A204.1 (cell line): ENCODE measurements around the gene GAK.

Experiments used
- FAIRE-seq: peaks from 2 replicates; lab custom pipeline; 2012; peaks lifted over from hg19 to GRCh38; lab: Jason Lieb, UNC

The GAK gene

DNA sequence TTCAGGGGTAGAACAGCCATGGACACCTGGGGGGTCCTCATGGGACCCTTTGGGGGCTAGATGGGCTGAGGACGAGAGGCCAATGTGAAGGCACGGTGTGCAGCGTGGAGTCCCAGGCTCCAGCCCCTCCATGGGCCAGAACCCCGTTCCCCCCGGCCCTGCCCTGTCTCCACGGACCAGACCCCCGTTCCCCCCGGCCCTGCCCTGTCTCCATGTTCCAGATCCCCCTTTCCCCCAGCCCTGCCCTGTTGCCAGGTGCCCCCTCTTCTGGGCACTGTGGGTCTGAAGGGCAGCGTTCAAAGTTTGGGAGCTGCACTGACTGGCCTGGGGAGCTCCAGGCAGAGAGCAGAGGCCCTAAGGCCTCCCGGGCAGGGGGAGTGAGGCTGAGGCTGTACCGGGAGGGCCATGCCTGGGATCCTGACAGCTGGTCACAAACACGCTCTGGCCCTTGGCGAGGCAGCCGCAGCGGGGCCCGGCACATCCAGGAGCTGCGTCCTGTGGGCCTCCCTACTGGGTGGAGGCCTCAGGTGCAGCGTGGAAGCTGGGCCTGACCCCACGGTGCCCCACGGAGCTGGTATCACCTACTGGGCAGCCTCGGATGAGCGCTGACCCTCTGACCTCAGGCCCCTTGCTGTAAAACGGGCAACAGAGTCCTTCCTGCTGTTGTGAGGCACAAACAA, 32.4 kb upstream of the GAK start:
- FAIRE-seq, result no peak

- no peak for FAIRE-seq
Observed at GRCh38 chr4:963276-964225, 31.4 kb upstream of the GAK start.

DNA sequence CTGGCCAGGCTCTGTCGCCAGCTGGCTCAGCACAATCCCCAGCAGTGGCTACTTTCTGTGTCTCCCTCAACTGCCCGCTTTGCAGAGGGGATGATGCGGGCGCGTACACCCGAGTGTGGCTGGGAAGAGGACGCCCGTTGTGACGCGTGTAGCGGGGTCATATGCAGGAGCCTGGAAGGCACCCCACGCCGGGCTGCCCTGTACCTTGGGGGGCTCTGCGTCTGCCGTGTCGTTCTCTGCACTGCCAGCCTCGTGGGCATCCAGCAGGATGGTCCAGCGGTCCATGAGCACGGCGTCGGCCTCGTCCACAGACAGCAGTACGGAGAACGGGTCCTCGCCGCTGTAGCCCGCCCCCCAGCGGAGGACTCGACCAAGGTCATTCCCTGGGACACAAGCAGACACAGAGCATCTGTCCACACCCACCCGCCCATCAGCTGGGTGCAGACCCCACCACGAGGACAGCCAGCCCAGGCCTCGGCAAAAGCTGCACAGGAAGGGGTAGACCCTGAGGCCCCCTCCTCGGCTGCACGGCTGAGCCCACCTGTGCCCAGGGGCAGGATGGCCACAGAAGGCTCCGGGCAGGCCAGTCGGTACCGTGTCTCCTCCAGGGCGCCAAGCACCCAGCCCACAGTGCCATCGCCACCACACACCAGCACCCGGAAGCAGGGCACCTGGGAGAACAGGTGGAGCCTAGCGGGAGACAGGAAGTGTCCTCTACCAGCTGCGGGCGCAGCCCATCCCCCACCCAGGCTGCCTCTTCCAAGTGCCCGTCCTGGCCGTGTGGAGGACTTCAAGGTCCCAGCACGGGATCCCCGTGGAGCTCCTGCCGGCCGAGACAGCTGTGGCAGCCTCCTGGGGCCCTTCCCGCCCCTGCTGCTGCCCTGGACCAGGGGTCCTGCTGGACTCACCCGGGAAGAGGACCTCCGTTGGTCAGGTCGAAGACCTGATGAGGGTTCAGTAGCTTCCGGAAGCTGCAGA, 30.4 kb upstream of the GAK start:
- FAIRE-seq, result no peak

DNA sequence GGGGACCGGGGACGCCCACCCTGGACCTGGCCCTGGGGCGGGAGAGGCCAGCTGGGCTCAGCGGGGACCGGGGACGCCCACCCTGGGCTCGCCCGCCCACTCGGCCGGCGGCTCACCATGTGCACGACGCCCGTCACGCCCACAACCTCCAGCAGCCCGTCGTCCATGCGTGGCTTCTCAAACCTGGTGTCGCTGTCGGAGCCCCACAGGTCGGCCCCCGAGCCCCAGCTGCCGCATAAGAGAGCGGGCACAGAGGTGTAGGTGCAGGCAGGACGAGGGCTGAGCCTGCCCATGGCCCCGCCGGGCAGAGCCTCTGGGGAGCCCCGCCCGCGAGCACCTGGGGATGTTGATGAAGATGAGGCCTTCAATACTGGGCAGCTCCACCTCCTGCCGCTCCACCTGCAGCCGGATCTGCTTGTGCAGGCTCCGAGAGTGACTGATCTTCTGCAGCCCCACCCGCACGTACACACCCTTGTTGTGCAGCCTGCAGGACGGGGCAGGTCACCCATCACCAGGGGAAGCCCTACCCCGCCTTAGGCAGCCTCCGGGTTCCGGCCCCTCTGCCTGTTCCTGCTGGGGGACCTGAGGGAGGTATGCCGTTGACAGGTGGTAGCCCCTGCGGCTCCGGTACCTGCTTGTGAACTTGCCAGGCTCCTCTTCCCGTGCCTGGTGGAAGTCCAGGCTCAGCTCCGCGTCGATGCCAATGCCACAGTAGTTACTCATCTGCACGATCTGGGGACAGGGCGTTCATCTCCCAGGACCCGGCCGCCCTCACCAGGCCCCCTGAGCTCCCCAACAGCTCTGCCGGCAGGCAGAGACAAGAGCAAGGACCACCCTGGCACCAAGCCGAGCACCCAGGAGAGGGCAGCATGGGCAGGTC, 29.5 kb upstream of the GAK start:
- FAIRE-seq, result no peak

DNA sequence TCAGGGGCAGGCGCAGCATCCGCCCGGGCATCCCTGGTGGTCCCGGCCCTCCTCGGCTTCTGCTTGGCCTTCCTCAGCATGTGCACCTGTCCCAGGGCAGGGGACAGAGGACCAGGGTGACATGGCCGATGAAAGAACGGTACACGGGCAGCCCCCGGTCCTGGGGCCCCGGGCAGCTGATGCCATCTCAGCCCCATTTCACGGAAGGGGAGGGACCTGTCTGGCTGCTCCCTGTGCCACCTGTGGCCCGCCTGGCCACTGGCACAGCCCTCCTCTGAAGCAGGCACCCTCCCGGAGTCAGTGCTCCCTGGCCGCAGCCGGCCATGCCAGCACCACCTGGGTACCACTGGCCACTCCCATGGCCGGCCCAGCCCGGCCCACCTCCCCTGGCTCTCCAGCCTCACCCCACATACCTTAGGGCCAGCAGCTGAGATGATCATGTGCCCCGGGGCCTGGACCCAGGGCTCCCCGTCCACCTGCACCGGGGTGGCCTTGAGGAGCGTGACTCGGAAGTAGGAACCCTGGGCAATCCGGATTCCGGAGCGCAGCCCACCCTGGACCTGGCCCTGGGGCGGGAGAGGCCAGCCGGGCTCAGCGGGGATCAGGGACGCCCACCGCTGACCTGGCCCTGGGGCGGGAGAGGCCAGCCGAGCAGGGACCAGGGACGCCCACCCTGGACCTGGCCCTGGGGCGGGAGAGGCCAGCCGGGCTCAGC, 28.7 kb upstream of the GAK start:
- FAIRE-seq, result no peak

GRCh38 chr4:960140-960635, 28.1 kb upstream of the GAK start:
- FAIRE-seq, result no peak

DNA sequence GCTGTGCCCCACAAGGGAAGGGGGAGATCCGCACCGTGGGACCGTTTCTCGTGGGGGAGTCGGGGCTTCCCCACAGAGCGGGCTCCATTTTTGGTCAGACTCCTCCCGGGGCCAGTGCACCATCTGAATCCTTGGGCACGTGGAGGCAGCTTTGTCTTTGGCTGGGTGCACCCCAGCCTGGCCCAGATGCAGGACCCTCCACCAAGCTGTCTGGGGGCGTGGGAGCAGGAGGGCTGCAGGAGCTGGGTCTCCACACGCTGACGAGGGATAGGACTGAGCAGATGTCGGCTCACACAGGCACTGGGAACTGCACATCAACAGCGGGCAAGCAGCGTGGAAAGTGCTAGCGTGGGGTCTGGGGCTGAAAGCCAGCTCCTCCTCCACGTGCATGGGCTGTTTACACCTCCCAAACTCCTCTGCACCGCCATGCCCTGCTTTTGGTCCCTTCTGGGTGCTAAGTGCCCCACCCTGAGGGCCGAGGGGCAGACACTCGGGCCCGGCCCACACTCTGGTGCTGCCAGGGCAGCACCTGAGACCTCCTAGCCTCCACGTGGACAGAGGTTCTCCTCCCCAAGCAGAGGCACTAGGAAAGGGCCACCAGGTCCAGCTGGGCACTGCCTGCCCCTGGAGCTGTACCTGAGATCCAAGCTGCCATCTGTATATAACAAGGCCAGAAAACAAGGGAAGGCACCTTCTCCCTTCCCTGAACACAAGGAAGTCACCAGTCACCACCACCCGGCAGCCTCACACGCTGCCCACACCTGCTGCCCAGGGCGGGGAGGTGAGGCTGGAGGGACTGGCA, 27.4 kb upstream of the GAK start:
- no peak for FAIRE-seq

DNA sequence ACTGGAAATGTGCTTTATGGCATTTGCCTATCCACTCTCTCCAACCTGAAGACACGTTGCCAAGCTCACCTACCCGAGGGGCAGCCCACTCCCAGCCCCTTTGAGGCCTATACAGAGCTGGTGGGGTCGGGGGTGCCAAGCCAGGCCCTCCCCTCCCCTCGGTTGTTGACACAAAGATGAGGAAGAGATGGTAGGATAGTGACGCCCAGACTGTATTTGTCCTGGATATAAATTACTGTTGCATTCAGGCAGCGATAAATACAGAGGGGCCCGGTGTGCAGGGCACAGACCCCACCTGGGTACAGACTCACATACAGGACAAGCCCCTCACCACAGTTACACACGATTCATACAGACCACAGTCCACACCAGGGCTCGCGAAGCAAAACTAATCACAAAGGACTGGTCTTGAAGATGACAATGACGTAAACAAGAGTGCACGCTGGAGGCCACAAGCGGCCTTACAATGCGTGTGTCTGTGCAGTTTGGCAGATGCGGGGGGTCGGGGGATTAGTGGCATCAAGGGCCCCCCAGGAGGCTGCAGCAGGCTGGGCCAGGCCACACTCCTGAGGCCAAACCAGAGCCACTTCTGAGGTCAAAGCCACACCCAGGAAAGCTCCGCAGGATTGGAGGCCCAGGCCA, 26.7 kb upstream of the GAK start:
- FAIRE-seq, result no peak

GRCh38 chr4:958314-958665, 26.2 kb upstream of the GAK start:
- FAIRE-seq, result no peak

DNA sequence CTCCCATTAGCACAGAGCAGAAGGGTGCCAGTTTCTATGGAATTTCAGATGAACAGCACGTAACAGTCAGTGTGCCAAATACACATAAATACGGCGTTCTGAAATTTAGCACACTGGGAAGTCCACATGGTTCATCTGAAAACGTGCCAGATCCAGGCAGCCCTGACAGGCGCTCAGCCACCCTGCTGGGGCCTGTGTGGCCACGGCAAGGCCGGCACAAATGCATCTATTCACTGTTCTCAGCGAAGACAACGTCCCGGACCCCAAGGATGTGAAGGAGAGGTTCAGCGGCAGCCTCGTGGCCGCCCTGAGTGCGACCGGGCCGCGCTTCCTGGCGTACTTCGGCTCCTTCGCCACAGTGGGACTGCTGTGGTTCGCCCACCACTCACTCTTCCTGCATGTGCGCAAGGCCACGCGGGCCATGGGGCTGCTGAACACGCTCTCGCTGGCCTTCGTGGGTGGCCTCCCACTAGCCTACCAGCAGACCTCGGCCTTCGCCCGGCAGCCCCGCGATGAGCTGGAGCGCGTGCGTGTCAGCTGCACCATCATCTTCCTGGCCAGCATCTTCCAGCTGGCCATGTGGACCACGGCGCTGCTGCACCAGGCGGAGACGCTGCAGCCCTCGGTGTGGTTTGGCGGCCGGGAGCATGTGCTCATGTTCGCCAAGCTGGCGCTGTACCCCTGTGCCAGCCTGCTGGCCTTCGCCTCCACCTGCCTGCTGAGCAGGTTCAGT, 25.6 kb upstream of the GAK start:
- no peak for FAIRE-seq

GRCh38 chr4:957231-957580, 25.1 kb upstream of the GAK start:
- FAIRE-seq, result no peak

- no peak for FAIRE-seq
Observed at GRCh38 chr4:956531-957230, 24.6 kb upstream of the GAK start.

GRCh38 chr4:955931-956381, 23.8 kb upstream of the GAK start:
- no peak for FAIRE-seq

GRCh38 chr4:955161-955921, 23.2 kb upstream of the GAK start:
- no peak for FAIRE-seq

DNA sequence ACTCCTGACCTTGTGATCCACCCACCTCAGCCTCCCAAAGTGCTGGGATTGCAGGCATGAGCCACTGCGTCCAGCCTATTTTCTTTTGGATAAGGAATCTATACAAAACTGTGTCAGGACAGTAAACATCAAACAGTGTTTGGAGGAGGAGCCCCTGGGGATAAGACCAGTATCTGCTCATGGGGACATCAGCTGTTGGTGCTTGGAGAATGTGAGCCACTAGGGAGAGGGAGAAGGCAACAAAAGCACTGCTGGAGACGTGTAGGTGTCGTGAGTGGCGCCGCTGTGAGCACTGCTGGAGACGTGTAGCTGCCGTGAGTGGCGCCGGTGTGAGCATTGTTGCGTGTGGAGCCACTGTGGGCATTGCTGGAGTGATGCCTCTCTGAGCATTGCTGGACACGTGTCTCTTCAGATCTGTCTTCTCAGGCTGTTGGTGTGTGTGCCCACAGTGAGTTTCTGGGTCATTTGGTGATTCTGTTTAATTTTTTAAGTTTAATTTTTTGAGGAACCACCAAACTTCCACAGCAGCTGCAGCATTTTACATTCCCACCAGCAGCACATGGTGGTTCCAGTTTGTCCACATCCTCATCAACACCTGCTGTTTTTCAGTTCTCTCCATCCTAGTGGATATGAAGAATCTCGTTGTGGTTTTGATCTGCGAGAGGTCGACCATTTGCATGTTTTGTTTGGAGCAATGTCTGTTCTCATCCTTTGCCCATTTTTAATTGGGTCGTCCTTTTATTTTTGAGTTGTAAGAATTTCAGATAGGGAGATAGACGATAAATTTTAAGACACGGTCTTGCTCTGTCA, 22.3 kb upstream of the GAK start:
- FAIRE-seq, result no peak

DNA sequence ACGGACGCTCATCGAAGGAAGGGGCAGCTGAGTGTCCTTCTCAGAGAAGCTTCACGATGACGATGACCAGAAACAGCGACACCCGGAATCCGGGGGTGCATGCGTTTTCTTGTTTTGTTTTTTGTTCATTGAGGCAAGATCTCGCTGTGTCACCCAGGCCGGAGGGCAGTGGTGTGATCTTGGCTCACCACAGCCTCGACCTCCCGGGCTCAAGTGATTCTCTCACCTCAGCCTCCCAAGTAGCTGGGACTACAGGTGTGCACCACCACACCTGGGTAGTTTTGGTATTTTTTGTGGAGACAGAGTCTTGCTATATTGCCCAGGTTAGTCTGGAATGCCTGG, 21.4 kb upstream of the GAK start:
- no peak for FAIRE-seq
